HepG2 (cell line): ENCODE results near the gene ZNF223. TPM values are rescaled to one million over a fixed set of nuclear protein-coding genes. Genes with fewer than 3 reads are reported as not detected.

ENCODE experiments used
- ATAC-seq: fragments of 200-7000 bp; cut with Tn5 transposase; 3 replicates; pipeline ENCODE4 v1.9.1; 2020; ENCODE audit warnings: mild to moderate bottlenecking, moderate library complexity
- BruUV-seq: library from RNA; stranded (reverse); fragments of 400-500 nt; replicated peaks from 2 replicates; lab custom pipeline; 2021; lab: Mats Ljungman, UMichigan
- CTCF ChIA-PET: fragments of 300-600 bp; formaldehyde crosslinking; extraction: SDS; loops from one replicate; lab custom pipeline; 2021; ENCODE audit warnings: low total read pairs, inconsistent platforms, low intra/inter-chr PET ratio; lab: Yijun Ruan, JAX
- POLR2A ChIA-PET: fragments of 350-600 bp; sonication (Branson Sonifier 250); formaldehyde crosslinking; loops from one replicate; lab custom pipeline; 2020; ENCODE audit warnings: antibody characterized with exemption, inconsistent platforms; lab: Yijun Ruan, JAX
- DNase-seq: peaks from one replicate; pipeline ENCODE4 v3.0.0-alpha.2; 2015; ENCODE audit warnings: low spot score
- FAIRE-seq: peaks from 3 replicates; lab custom pipeline; 2011; peaks lifted over from hg19 to GRCh38; lab: Jason Lieb, UNC
- H2AFZ ChIP-seq: one replicate; pipeline ENCODE4 v1.6.1; 2011; ENCODE audit warnings: low read length, inconsistent platforms
- H3K27ac ChIP-seq: fragments of 300-600 bp; 3 replicates; pipeline ENCODE4 v1.8.0; 2011; ENCODE audit warnings: mixed run types, mild to moderate bottlenecking, mixed read lengths, low read length, inconsistent platforms; ENCODE audit not compliant: insufficient read depth; ENCODE audit errors: extremely low read length
- H3K27me3 ChIP-seq, 2 experiments: fragments of 200-600 bp in 1 of 2; 2 replicates in 1 of 2; 3 replicates in 1 of 2; pipeline versions ENCODE4 v1.6.0 to v1.8.0; 2011; ENCODE audit warnings: low read length in 2 of 2, mild to moderate bottlenecking in 2 of 2, moderate library complexity in 2 of 2, inconsistent platforms in 1 of 2; ENCODE audit not compliant: insufficient read depth in 2 of 2, control insufficient read depth in 1 of 2
- H3K36me3 ChIP-seq, 2 experiments: fragments of 200-600 bp in 1 of 2; replicated peaks in 1 of 2; 2 replicates in 1 of 2; 3 replicates in 1 of 2; pipeline versions ENCODE4 v1.5.1 to v1.8.0; 2011; ENCODE audit warnings: low read length in 2 of 2, inconsistent platforms in 1 of 2; ENCODE audit not compliant: insufficient read depth in 2 of 2, control insufficient read depth in 1 of 2
- H3K4me1 ChIP-seq: 2 replicates; pipeline ENCODE4 v1.5.1; 2012; ENCODE audit warnings: low read length, inconsistent platforms; ENCODE audit not compliant: insufficient read depth
- H3K4me2 ChIP-seq: 2 replicates; pipeline ENCODE4 v1.6.0; 2011; ENCODE audit warnings: low read depth, low read length, inconsistent platforms
- H3K4me3 ChIP-seq, 3 experiments: fragments of 200-600 bp in 1 of 3; sonication (generic), shearing (Covaris generic) in 1 of 3; replicated peaks in 1 of 3; 2 replicates each; pipeline ENCODE4 v1.5.1; 2011 to 2016; ENCODE audit warnings: low read length in 3 of 3, inconsistent platforms in 2 of 3, low read depth in 2 of 3, mild to moderate bottlenecking in 2 of 3, control low read depth in 1 of 3, mixed read lengths in 1 of 3; ENCODE audit not compliant: insufficient read depth in 1 of 3
- H3K79me2 ChIP-seq: one replicate; pipeline ENCODE4 v1.6.1; 2011; ENCODE audit warnings: low read length, inconsistent platforms; ENCODE audit not compliant: insufficient read depth
- H3K9ac ChIP-seq: 2 replicates; pipeline ENCODE4 v1.6.0; 2011; ENCODE audit warnings: mild to moderate bottlenecking, low read depth, low read length, inconsistent platforms; ENCODE audit not compliant: insufficient read depth
- H3K9me3 ChIP-seq: 2 replicates; pipeline ENCODE4 v1.5.1; 2012; ENCODE audit warnings: mild to moderate bottlenecking, low read length
- H4K20me1 ChIP-seq: 2 replicates; pipeline ENCODE4 v1.6.0; 2011; ENCODE audit warnings: inconsistent platforms, mild to moderate bottlenecking, low read length, moderate library complexity; ENCODE audit not compliant: insufficient read depth
- ATF7 ChIP-seq, 2 experiments: fragments of 450-650 bp in 1 of 2; sonication (generic) in 1 of 2; formaldehyde crosslinking in 1 of 2; IDR thresholded peaks; 2 replicates each; pipeline versions ENCODE4 v1.4.0 to v1.6.1; 2016 to 2020; ENCODE audit warnings: antibody characterized with exemption in 1 of 2, mild to moderate bottlenecking in 1 of 2, missing genetic modification reagents in 1 of 2
- CREB1 ChIP-seq, 2 experiments: fragments of 450-650 bp in 1 of 2; IDR thresholded peaks; 2 replicates each; pipeline ENCODE4 v1.6.1; 2016 to 2017; ENCODE audit warnings: control low read depth in 1 of 2, mild to moderate bottlenecking in 1 of 2, missing compliant biosample characterization in 1 of 2, missing genetic modification characterization in 1 of 2
- ZNF20 ChIP-seq: sonication (generic); formaldehyde crosslinking; IDR thresholded peaks from 2 replicates; pipeline ENCODE4 v1.4.0; 2020; ENCODE audit warnings: mild to moderate bottlenecking, moderate library complexity, missing genetic modification reagents
- in situ Hi-C: cut with HindIII; loops from 2 replicates; pipeline ENCODE4 v1.10.0; 2017; ENCODE audit warnings: low pct_unique_long_range_greater_than_20kb; ENCODE audit not compliant: extremely low pct_ligation_motif_present
- intact Hi-C: fragments of 100-400 bp; cut with micrococcal nuclease; formaldehyde crosslinking; loops from one replicate; pipeline ENCODE4 v1.10.0; 2022; ENCODE audit not compliant: unreplicated experiment
- polyA plus RNA-seq, 8 experiments: library from polyadenylated mRNA; depleted of rRNA in 3 of 8; stranded (reverse) in 7 of 8; unstranded in 1 of 8; fragments of >200 nt; fragmentation: Illumina TruSeq in 4 of 8; extraction: Trizol in 4 of 8; gene quantifications; 2 replicates each; pipeline versions ENCODE4 v1.2.1 to v1.2.3, GENCODE V29; 2011 to 2016; ENCODE audit warnings: low read depth in 4 of 8, missing spikeins in 1 of 8, mixed read lengths in 1 of 8; ENCODE audit not compliant: insufficient read depth in 1 of 8
- total RNA-seq, 5 experiments: library from RNA; depleted of rRNA; stranded (reverse); fragments of >200 nt; fragmentation: Illumina TruSeq; extraction: Trizol; gene quantifications; 2 replicates each; pipeline ENCODE4 v1.2.3, GENCODE V29; 2016; ENCODE audit warnings: low read depth in 1 of 5
- TF ChIP-seq, protein P1 (sequence below): sonication (generic); formaldehyde crosslinking; IDR thresholded peaks from 2 replicates; pipeline ENCODE4 v1.5.1; 2020; ENCODE audit warnings: missing genetic modification reagents, mild to moderate bottlenecking, borderline replicate concordance
- TF ChIP-seq, protein P2 (sequence below): sonication (generic); formaldehyde crosslinking; IDR thresholded peaks from 2 replicates; pipeline ENCODE4 v1.8.0; 2022; ENCODE audit warnings: mild to moderate bottlenecking, missing genetic modification reagents, moderate library complexity
- TF ChIP-seq, protein P3 (sequence below): sonication (generic); formaldehyde crosslinking; IDR thresholded peaks from 2 replicates; pipeline ENCODE4 v1.4.0; 2020; ENCODE audit warnings: missing genetic modification reagents, mild to moderate bottlenecking, borderline replicate concordance
- TF ChIP-seq, protein P4 (sequence below): sonication (generic); formaldehyde crosslinking; IDR thresholded peaks from 2 replicates; pipeline ENCODE4 v1.5.0; 2020; ENCODE audit warnings: mild to moderate bottlenecking, low read depth, missing genetic modification reagents, borderline replicate concordance

The ZNF223 gene
- total and polyA plus RNA-seq, 2 of the 13 experiments (the other 11 are each of a cell fraction or from before 2014, with no cell fraction given), result 2.0 to 4.8 TPM

DNA sequence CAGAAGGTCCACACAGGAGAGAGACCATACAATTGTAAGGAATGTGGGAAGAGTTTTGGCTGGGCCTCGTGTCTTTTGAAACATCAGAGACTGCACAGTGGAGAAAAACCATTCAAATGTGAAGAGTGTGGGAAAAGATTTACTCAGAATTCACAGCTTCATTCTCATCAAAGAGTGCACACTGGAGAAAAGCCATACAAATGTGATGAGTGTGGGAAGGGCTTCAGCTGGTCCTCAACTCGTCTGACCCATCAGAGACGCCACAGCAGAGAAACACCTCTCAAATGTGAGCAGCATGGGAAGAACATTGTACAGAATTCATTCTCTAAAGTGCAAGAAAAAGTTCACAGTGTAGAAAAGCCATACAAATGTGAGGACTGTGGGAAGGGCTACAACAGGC, 55.9 kb downstream of the ZNF223 start (continued):
- TF ChIP-seq, protein P1, sequence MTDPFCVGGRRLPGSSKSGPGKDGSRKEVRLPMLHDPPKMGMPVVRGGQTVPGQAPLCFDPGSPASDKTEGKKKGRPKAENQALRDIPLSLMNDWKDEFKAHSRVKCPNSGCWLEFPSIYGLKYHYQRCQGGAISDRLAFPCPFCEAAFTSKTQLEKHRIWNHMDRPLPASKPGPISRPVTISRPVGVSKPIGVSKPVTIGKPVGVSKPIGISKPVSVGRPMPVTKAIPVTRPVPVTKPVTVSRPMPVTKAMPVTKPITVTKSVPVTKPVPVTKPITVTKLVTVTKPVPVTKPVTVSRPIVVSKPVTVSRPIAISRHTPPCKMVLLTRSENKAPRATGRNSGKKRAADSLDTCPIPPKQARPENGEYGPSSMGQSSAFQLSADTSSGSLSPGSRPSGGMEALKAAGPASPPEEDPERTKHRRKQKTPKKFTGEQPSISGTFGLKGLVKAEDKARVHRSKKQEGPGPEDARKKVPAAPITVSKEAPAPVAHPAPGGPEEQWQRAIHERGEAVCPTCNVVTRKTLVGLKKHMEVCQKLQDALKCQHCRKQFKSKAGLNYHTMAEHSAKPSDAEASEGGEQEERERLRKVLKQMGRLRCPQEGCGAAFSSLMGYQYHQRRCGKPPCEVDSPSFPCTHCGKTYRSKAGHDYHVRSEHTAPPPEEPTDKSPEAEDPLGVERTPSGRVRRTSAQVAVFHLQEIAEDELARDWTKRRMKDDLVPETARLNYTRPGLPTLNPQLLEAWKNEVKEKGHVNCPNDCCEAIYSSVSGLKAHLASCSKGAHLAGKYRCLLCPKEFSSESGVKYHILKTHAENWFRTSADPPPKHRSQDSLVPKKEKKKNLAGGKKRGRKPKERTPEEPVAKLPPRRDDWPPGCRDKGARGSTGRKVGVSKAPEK (CRISPR knock-in tag), result no peak
- TF ChIP-seq ZNF20, result no peak
- TF ChIP-seq, protein P2, sequence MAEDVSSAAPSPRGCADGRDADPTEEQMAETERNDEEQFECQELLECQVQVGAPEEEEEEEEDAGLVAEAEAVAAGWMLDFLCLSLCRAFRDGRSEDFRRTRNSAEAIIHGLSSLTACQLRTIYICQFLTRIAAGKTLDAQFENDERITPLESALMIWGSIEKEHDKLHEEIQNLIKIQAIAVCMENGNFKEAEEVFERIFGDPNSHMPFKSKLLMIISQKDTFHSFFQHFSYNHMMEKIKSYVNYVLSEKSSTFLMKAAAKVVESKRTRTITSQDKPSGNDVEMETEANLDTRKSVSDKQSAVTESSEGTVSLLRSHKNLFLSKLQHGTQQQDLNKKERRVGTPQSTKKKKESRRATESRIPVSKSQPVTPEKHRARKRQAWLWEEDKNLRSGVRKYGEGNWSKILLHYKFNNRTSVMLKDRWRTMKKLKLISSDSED (CRISPR knock-in tag), result no peak
- TF ChIP-seq, protein P3, sequence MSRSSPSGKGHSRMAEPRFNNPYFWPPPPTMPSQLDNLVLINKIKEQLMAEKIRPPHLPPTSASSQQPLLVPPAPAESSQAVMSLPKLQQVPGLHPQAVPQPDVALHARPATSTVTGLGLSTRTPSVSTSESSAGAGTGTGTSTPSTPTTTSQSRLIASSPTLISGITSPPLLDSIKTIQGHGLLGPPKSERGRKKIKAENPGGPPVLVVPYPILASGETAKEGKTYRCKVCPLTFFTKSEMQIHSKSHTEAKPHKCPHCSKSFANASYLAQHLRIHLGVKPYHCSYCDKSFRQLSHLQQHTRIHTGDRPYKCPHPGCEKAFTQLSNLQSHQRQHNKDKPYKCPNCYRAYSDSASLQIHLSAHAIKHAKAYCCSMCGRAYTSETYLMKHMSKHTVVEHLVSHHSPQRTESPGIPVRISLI, result no peak
- TF ChIP-seq, all 625 proteins: peak for 0

DNA sequence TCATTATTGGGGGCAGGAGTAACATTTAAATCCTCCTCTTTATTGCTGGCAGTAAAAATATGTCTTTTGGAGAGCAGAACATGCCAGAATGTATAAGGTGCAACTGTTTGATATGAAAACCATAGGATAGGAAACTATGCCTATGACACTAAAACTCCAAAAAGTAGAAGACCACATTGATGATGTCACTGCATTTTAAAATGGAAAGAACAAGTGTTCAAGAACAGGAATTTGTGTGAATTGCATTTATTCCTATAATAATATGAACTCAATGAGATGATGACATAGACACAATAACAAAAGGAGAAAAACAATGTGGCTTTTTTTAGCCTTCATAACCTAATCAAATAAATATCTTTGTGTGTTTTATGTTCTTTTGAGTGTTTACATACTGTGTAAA, 57.6 kb downstream of the ZNF223 start:
- TF ChIP-seq, protein P4, sequence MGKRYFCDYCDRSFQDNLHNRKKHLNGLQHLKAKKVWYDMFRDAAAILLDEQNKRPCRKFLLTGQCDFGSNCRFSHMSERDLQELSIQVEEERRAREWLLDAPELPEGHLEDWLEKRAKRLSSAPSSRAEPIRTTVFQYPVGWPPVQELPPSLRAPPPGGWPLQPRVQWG, result no peak
- peak; percentile 73 for TF ChIP-seq ATF7 (IDR thresholded peaks at IDR 0.05)
- no peak for TF ChIP-seq ATF7 (CRISPR knock-in tag; IDR thresholded peaks at IDR 0.05)
- peak; percentile 75 for TF ChIP-seq CREB1 (IDR thresholded peaks at IDR 0.05)
- no peak for TF ChIP-seq CREB1 (CRISPR knock-in tag; IDR thresholded peaks at IDR 0.05)
- DNase-seq (no peak), FAIRE-seq (no peak), ATAC-seq (no peak)
- intact Hi-C loops (no loop called here), in situ Hi-C loops (no loop called here)
- Histone ChIP-seq H3K4me2 (no peak overlapping the region), H3K36me3 (peaks cover 1 to 17% of the 10 kb centered on the region in 2 experiments; a peak in 3 of 5 replicates), H3K4me3 (no peak overlapping the region), H3K4me1 (peaks cover 11% of the 10 kb centered on the region), H3K79me2 (no peaks in the 10 kb centered on the region), H3K27ac (no peak overlapping the region), H2AFZ (no peak overlapping the region), H3K27me3 (no peaks in the 10 kb centered on the region; a peak in 1 of 5 replicates), H3K9ac (no peak overlapping the region), H3K9me3 (no peaks in the 10 kb centered on the region), H4K20me1 (no peaks in the 10 kb centered on the region)
- BruUV-seq, result no TSS peak
- ChIA-PET POLR2A (no interaction called here), CTCF (no interaction called here)
